GM19467 (cell line): ENCODE data around the gene SERPINB7.

ENCODE experiments used
- ATAC-seq: cut with Tn5 transposase; IDR thresholded peaks from one replicate; pipeline ENCODE4 v1.9.1; 2021; ENCODE audit warnings: mild to moderate bottlenecking, moderate library complexity; ENCODE audit not compliant: unreplicated experiment

The SERPINB7 gene

GRCh38 chr18:63784787-63785452 is 9.7 kb downstream of the SERPINB7 start:
- ATAC-seq: no peak

- no peak for ATAC-seq
Observed at GRCh38 chr18:63787673-63788072, 12.5 kb downstream of the SERPINB7 start.

DNA sequence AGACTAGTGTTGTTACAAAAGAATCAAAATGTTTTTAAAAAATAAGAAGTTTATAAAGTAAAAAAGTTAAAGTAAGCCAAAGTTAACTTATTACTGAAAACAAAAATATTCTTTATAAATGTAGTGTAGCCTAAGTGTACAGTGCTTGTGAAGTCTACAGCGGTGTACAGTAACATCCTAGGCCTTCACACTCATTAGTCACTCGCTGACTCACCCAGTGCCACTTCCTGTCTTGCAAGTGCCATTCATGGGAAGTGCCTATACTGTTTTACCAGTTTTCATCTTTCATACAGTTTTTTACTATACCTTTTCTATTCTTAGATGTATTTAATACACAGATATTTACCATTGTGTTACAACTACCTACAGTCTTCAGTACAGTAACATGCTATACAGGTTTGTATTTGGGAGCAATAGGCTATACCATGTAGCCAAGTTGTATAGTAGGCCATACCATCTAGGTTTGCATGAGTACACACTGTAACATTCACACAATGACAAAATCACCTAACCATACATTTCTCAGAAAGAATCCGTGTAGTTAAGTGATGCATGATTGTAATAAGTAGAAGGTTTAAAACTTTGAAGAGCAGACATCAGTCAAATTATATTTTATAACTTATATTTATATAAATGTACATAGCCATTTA is 13.4 kb downstream of the SERPINB7 start:
- peak; percentile 52 for ATAC-seq

GRCh38 chr18:63789327-63789726 is 14.1 kb downstream of the SERPINB7 start:
- no peak for ATAC-seq

GRCh38 chr18:63795606-63796005 is 20.4 kb downstream of the SERPINB7 start:
- no peak for ATAC-seq

GRCh38 chr18:63799189-63799588 is 24.0 kb downstream of the SERPINB7 start:
- ATAC-seq: no peak

- no peak for ATAC-seq
Observed at GRCh38 chr18:63801343-63801742, 26.1 kb downstream of the SERPINB7 start.

DNA sequence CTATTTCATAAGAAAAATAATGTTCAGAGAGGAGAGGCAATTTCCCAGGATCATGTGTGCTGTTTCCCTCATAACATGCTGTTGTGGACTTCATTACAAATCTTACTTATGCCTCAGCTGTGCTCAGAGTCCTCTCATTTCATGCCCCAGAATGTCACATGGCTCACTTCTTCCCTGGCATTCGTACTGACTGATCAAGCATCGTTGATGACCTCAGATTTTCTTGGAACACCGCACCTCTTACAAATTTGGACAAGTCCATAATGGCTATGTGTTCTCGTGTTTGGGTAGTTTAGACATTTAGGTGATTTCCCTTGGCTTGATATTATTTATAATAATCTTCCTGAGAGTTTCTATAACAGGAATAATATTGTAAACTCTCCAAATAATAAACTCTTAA is 32.9 kb downstream of the SERPINB7 start:
- ATAC-seq: no peak

DNA sequence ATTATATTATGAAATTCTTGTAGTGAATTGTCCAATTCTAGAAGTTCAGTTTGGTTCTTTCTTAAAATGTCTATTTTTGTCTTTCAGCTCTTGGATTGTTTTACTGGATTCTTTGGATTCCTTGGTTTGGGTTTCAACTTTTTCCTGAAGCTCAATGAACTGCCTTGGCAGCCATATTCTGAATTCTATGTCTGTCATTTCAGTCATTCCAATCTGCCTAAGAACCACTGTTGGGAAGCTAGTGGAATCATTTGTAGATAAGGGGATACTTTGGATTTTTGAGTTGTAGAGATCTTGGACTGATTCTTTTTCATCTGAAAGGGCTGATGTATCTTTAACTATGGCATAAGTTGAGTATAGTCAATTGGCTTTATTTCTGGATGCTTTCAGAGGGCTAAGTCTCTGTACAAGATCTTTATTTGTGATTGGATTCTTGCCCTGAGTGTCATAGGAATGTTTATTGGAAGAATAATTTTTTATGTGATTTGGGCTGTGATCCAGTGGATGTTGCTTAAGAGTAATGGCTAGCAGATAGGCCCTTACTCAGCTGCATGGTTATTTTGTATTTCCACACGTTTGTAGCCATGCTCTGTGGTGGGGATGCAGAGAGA is 42.3 kb downstream of the SERPINB7 start:
- ATAC-seq: no peak

DNA sequence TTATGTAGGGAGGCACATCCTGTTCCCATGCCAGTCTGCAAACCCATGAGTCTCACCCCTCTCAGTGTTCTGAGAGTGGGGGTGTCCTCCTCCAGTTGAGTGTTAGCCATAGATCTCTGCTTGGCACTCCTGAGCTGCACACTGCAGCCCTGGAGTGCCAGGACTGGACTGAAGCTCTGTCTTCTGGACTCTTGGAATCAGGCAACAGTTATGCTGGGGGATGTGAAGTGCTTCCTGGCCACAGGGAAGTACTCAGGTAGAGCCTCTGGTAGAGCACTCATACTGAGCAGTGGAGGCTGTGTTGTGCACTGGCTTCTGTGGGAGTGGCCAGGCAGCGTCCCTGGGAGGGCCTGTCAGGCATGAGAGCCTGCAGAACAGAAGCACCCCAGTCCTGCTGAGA is 43.0 kb downstream of the SERPINB7 start:
- ATAC-seq: no peak

- no peak for ATAC-seq
Observed at GRCh38 chr18:63819786-63820185, 44.6 kb downstream of the SERPINB7 start.

DNA sequence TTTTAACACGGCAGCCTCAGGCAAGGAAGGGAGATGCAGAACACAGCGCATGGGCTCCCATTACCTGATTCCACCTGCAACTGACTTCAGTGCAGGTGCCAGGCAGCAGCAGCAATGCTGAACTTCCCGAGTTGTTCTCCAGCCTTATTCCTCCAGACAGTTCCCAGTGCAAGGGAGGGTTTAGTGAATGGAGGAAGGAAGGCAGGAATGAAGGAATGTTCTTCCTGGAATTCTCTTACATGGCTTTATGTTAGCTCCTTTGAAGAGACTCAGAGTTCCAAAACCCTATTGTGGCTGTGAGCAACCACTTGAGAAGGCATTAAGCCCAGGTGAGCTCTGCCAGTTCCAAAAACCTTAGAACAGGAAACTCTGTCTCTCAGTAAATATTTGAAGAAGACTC is 45.5 kb downstream of the SERPINB7 start:
- no peak for ATAC-seq

GRCh38 chr18:63823516-63824219 is 48.5 kb downstream of the SERPINB7 start:
- no peak for ATAC-seq

DNA sequence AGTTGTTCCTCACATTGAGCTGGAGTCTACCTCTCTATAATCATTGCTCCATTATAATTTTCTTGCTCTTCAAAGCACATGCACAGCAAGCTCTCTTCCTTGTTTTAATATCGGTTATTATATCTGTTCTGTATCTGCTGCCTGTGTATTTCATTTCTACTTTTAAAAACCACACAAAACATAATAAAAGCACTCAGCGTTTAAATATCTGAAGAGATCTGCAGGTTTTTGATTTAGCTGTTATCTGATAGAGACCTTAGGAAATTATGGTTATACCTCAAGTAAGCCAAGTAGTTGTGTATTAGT is 49.0 kb downstream of the SERPINB7 start:
- no peak for ATAC-seq

DNA sequence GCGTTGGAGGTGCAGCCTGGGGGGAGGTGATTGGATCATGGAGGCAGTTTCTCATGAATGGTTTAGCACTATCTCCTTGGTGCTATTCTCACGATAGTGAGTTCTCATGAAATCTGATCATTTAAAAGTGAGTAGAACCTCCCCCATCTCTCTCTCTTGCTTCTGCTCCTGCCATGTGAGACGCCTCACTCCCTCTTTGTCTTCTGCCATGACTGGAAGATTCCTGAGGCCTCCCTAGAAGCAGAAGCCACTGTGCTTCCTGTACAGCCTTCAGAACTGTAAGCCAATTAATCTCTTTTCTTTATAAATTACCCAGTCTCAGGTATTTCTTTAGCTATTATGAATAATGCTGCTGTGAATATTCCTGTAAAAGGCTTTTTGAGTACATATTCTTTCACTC is 52.9 kb downstream of the SERPINB7 start:
- ATAC-seq: no peak

- ATAC-seq: no peak
Observed at GRCh38 chr18:63828656-63829055, 53.4 kb downstream of the SERPINB7 start.

GRCh38 chr18:63829886-63830285 is 54.7 kb downstream of the SERPINB7 start:
- ATAC-seq: no peak

DNA sequence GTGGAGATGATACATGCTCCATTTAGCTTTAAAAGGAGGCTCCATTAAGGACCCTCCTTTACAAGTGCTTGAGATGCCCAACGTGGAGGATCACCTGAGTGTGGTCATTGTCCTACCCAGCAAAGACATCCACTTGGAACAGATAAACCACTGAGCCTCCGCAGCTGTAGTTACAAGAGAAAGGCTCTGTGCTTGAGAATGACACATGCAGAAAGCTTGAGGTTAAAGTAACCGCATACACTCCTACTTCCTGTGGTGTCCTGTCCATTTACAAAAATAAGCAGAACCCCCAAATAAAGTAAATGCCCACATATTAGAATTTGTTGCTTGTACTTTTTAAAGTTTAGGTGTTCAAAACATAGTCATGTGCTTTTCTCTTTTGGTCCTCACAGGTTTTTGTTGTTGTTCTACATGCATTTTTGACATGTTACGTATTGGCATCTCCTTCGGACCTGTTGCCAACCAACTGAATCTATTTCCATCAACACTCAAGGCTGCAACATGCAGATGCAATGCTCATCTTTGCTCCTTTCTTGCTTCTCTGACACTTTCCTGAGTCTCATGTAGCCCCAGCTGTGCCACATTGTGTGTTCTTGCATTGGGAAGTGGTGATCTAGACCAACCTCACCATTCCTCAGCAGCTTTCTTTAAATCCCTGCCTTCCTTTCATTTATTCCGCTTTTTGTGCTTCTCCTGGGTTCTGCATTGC is 56.0 kb downstream of the SERPINB7 start:
- ATAC-seq: peak; percentile 92

DNA sequence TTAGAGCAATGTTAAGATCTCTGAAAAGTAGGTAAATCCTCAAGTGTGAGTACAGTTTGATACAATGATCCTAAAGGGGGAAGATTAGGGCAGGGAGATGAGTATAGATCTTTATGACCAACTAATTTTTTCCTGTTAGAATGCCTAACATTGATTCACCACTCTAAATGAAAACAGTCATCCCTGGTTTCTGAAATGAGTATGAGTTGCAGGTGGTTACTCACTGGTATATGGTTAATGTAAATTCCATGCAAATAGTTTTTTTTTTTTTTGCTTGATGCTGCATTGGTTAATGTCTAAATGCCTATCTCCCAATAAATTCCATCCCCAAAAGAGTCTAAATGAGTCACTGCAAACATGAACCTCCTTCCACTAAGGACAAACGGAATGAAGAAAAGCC is 57.3 kb downstream of the SERPINB7 start:
- ATAC-seq: peak; percentile 51

GRCh38 chr18:63834471-63835113 is 59.4 kb downstream of the SERPINB7 start:
- no peak for ATAC-seq

GRCh38 chr18:63836456-63836855 is 61.2 kb downstream of the SERPINB7 start:
- no peak for ATAC-seq
